K562 (cell line): ENCODE data around the gene TRAPPC5. TPM values are rescaled to one million over a fixed set of nuclear protein-coding genes. Genes with fewer than 3 reads are reported as not detected.

Experiments used
- ATAC-seq: fragments of 200-7000 bp; cut with Tn5 transposase; 3 replicates; pipeline ENCODE4 v1.9.1; 2020; ENCODE audit warnings: moderate library complexity
- BruUV-seq: library from RNA; stranded (reverse); fragments of 400-500 nt; replicated peaks from 2 replicates; lab custom pipeline; 2021; lab: Mats Ljungman, UMichigan
- CTCF ChIA-PET: fragments of 300-600 bp; formaldehyde crosslinking; extraction: SDS; loops from one replicate; lab custom pipeline; 2021; ENCODE audit warnings: low intra/inter-chr PET ratio; lab: Yijun Ruan, JAX
- POLR2A ChIA-PET: fragments of 300-600, 350-650 bp; sonication (Branson Sonifier 250); formaldehyde crosslinking; extraction: SDS; loops from one replicate; lab custom pipeline; 2021; ENCODE audit warnings: antibody characterized with exemption, inconsistent platforms; lab: Yijun Ruan, JAX
- DNase-seq, 4 experiments: peaks; one replicate each; pipeline versions ENCODE4 v3.0.0 to v3.0.0-alpha.2; 2011 to 2018; ENCODE audit warnings: low spot score in 3 of 4, mixed read lengths in 3 of 4; ENCODE audit errors: extremely low read depth in 1 of 4
- FAIRE-seq: peaks from 2 replicates; lab custom pipeline; 2011; peaks lifted over from hg19 to GRCh38; lab: Jason Lieb, UNC
- H2AFZ ChIP-seq: 2 replicates; pipeline ENCODE4 v1.6.0; 2011; ENCODE audit warnings: low read depth, low read length, control low read depth, inconsistent platforms
- H3K27ac ChIP-seq: fragments of 200-600 bp; 3 replicates; pipeline ENCODE4 v1.8.0; 2011; ENCODE audit warnings: low read depth, mild to moderate bottlenecking, control low read depth, inconsistent platforms, low read length, moderate library complexity, mixed read lengths; ENCODE audit errors: extremely low read depth
- H3K27me3 ChIP-seq, 2 experiments: fragments of 300-600 bp in 1 of 2; 2 replicates in 1 of 2; 3 replicates in 1 of 2; pipeline versions ENCODE4 v1.6.0 to v1.8.0; 2011; ENCODE audit warnings: inconsistent platforms in 2 of 2, low read length in 2 of 2, mild to moderate bottlenecking in 1 of 2, mixed read lengths in 1 of 2, moderate library complexity in 1 of 2; ENCODE audit not compliant: control insufficient read depth in 2 of 2, insufficient read depth in 2 of 2
- H3K36me3 ChIP-seq: fragments of 300-600 bp; 3 replicates; pipeline ENCODE4 v1.8.0; 2011; ENCODE audit warnings: mild to moderate bottlenecking, low read length, inconsistent platforms; ENCODE audit not compliant: control insufficient read depth, insufficient read depth
- H3K4me1 ChIP-seq, 2 experiments: fragments of 200-600 bp in 1 of 2; replicated peaks in 1 of 2; 2 replicates in 1 of 2; 3 replicates in 1 of 2; pipeline versions ENCODE4 v1.5.1 to v1.8.0; 2011; ENCODE audit warnings: inconsistent platforms in 2 of 2, low read length in 2 of 2, mild to moderate bottlenecking in 1 of 2, mixed read lengths in 1 of 2, moderate library complexity in 1 of 2; ENCODE audit not compliant: control insufficient read depth in 2 of 2, insufficient read depth in 2 of 2
- H3K4me2 ChIP-seq: 2 replicates; pipeline ENCODE4 v1.6.1; 2011; ENCODE audit warnings: low read length, control low read depth, inconsistent platforms, mixed read lengths; ENCODE audit not compliant: insufficient read depth
- H3K4me3 ChIP-seq: fragments of 200-600 bp; sonication (generic), shearing (Covaris generic); 2 replicates; pipeline ENCODE4 v1.5.1; 2016; ENCODE audit warnings: control low read depth, inconsistent platforms
- H3K79me2 ChIP-seq: fragments of 200-600 bp; 3 replicates; pipeline ENCODE4 v1.8.0; 2011; ENCODE audit warnings: low read length, inconsistent platforms; ENCODE audit not compliant: control insufficient read depth, insufficient read depth
- H3K9ac ChIP-seq, 2 experiments: 2 replicates each; pipeline versions ENCODE4 v1.6.0 to v1.6.1; 2011; ENCODE audit warnings: low read depth in 2 of 2, low read length in 2 of 2, control low read depth in 1 of 2, inconsistent platforms in 1 of 2, mild to moderate bottlenecking in 1 of 2, mixed read lengths in 1 of 2; ENCODE audit not compliant: insufficient read depth in 1 of 2
- H3K9me1 ChIP-seq: one replicate; pipeline ENCODE4 v1.6.0; 2011; ENCODE audit warnings: inconsistent platforms, mild to moderate bottlenecking, low read length, moderate library complexity; ENCODE audit not compliant: control insufficient read depth, insufficient read depth
- H3K9me3 ChIP-seq: replicated peaks from 2 replicates; pipeline ENCODE4 v1.5.1; 2011; ENCODE audit warnings: low read depth, low read length, inconsistent platforms; ENCODE audit not compliant: control insufficient read depth, insufficient read depth
- H4K20me1 ChIP-seq: replicated peaks from 2 replicates; pipeline ENCODE4 v1.6.1; 2011; ENCODE audit warnings: low read length, inconsistent platforms, mixed read lengths; ENCODE audit not compliant: control insufficient read depth, insufficient read depth
- CREM ChIP-seq: IDR thresholded peaks from 2 replicates; pipeline ENCODE4 v1.6.1; 2014; ENCODE audit warnings: antibody characterized with exemption, low read depth
- HDAC1 ChIP-seq, 2 experiments: fragments of 450-650 bp; IDR thresholded peaks; 2 replicates each; pipeline ENCODE4 v1.6.1; 2016 to 2017; ENCODE audit warnings: inconsistent platforms in 1 of 2, mild to moderate bottlenecking in 1 of 2, moderate library complexity in 1 of 2
- KLF16 ChIP-seq: IDR thresholded peaks from 2 replicates; pipeline ENCODE4 v1.6.1; 2016; ENCODE audit warnings: antibody characterized with exemption
- LCOR ChIP-seq: sonication (generic); formaldehyde crosslinking; IDR thresholded peaks from 2 replicates; pipeline ENCODE4 v1.8.0; 2022; ENCODE audit warnings: mild to moderate bottlenecking, missing genetic modification reagents
- LEF1 ChIP-seq: fragments of 450-650 bp; IDR thresholded peaks from 2 replicates; pipeline ENCODE4 v1.6.1; 2016; ENCODE audit warnings: mild to moderate bottlenecking
- MNT ChIP-seq, 2 experiments: fragments of 450-650 bp; conservative IDR thresholded peaks; 2 replicates each; pipeline ENCODE4 v1.6.1; 2017; ENCODE audit warnings: mild to moderate bottlenecking in 2 of 2, moderate library complexity in 2 of 2
- POLR2A ChIP-seq: fragments of 450-650 bp; conservative IDR thresholded peaks from 2 replicates; pipeline ENCODE4 v1.6.1; 2016
- RAD21 ChIP-seq, 2 experiments: fragments of 250-450 bp in 1 of 2; fragments of 450-650 bp in 1 of 2; sonication (Bioruptor Pico) in 1 of 2; formaldehyde crosslinking in 1 of 2; IDR thresholded peaks in 1 of 2; conservative IDR thresholded peaks in 1 of 2; 2 replicates each; pipeline versions ENCODE4 v1.4.0 to v1.8.0; 2020 to 2022; ENCODE audit warnings: mild to moderate bottlenecking in 2 of 2, moderate library complexity in 1 of 2
- SIX5 ChIP-seq, 2 experiments: IDR thresholded peaks; 2 replicates each; pipeline ENCODE4 v1.6.1; 2011; ENCODE audit warnings: low read length in 2 of 2, borderline replicate concordance in 1 of 2, low read depth in 1 of 2, mild to moderate bottlenecking in 1 of 2, moderate library complexity in 1 of 2; ENCODE audit not compliant: insufficient read depth in 1 of 2
- SMC3 ChIP-seq: conservative IDR thresholded peaks from 2 replicates; pipeline ENCODE4 v1.6.1; 2011; ENCODE audit warnings: low read depth, low read length, improper control_type of control experiment; ENCODE audit not compliant: insufficient read depth
- STAT5B ChIP-seq: fragments of 250-450 bp; sonication (Bioruptor Pico); IDR thresholded peaks from 2 replicates; pipeline ENCODE4 v1.8.0; 2021; ENCODE audit warnings: mild to moderate bottlenecking, inconsistent platforms
- ZFP36 ChIP-seq: fragments of 150-350 bp; IDR thresholded peaks from 2 replicates; pipeline ENCODE4 v1.6.1; 2018; ENCODE audit warnings: low read length, low read depth; ENCODE audit not compliant: partially characterized antibody
- ZKSCAN8 ChIP-seq: fragments of 200-800 bp; sonication (Bioruptor generic); IDR thresholded peaks from 2 replicates; pipeline ENCODE4 v1.6.1; 2016; ENCODE audit warnings: missing genetic modification characterization, missing compliant biosample characterization
- ZNF551 ChIP-seq: fragments of 250-450 bp; sonication (Bioruptor Pico); IDR thresholded peaks from 2 replicates; pipeline ENCODE4 v1.5.0; 2021; ENCODE audit warnings: mild to moderate bottlenecking, moderate library complexity
- ZNF740 ChIP-seq, 3 experiments: fragments of 200-800 bp in 1 of 3; sonication (Bioruptor generic) in 1 of 3; sonication (generic) in 1 of 3; formaldehyde crosslinking in 1 of 3; IDR thresholded peaks; 2 replicates each; pipeline versions ENCODE4 v1.6.1 to v1.8.0; 2016 to 2022; ENCODE audit warnings: mild to moderate bottlenecking in 2 of 3, missing compliant biosample characterization in 2 of 3, missing genetic modification characterization in 2 of 3, missing genetic modification reagents in 1 of 3
- WGBS: fragments of 100-300 bp; shearing (Covaris generic); methylation state at CpG from one replicate; pipeline ENCODE4 v1.1.6; 2016; ENCODE audit warnings: low coverage, mixed read lengths; ENCODE audit not compliant: insufficient coverage; ENCODE audit errors: missing lambda C conversion rate; 5-methylcytosine and 5-hydroxymethylcytosine counted together
- in situ Hi-C: fragments of 300-500 bp; cut with MboI; formaldehyde crosslinking; loops from 4 replicates; pipeline ENCODE4 v1.15.0; 2018; ENCODE audit warnings: inconsistent platforms, mixed read lengths
- intact Hi-C: fragments of 100-400 bp; cut with micrococcal nuclease; formaldehyde crosslinking; loops from 2 replicates; pipeline ENCODE4 v1.14.2; 2022
- polyA plus RNA-seq, 8 experiments: library from polyadenylated mRNA; depleted of rRNA in 4 of 8; stranded (reverse) in 5 of 8; unstranded in 3 of 8; fragments of >200 nt; fragmentation: Nextera tagmentation in 2 of 8; fragmentation: Illumina TruSeq in 1 of 8; extraction: Ambion mirVana in 2 of 8; extraction: Trizol in 1 of 8; gene quantifications; 2 replicates each; pipeline versions ENCODE4 v1.2.1 to v1.2.3, GENCODE V29; 2011 to 2014; ENCODE audit warnings: inconsistent platforms in 1 of 8, missing spikeins in 1 of 8
- total RNA-seq, 7 experiments: library from RNA; depleted of rRNA in 6 of 7; stranded (reverse); fragments of >200 nt in 6 of 7; fragmentation: Illumina TruSeq in 2 of 7; extraction: Trizol in 2 of 7; gene quantifications; 2 replicates each; pipeline versions ENCODE4 v1.2.1 to v1.2.3, GENCODE V29; 2011 to 2021; ENCODE audit warnings: low replicate concordance in 1 of 7
- TF ChIP-seq, protein P1 (sequence below): fragments of 250-450 bp; sonication (Bioruptor Pico); IDR thresholded peaks from 2 replicates; pipeline ENCODE4 v1.4.0; 2020; ENCODE audit warnings: borderline replicate concordance

The TRAPPC5 gene
- total and polyA plus RNA-seq, 9 of the 15 experiments (the other 6 are each of a cell fraction or from before 2014, with no cell fraction given): 2.0 to 76.9 (median 29.3) TPM

DNA sequence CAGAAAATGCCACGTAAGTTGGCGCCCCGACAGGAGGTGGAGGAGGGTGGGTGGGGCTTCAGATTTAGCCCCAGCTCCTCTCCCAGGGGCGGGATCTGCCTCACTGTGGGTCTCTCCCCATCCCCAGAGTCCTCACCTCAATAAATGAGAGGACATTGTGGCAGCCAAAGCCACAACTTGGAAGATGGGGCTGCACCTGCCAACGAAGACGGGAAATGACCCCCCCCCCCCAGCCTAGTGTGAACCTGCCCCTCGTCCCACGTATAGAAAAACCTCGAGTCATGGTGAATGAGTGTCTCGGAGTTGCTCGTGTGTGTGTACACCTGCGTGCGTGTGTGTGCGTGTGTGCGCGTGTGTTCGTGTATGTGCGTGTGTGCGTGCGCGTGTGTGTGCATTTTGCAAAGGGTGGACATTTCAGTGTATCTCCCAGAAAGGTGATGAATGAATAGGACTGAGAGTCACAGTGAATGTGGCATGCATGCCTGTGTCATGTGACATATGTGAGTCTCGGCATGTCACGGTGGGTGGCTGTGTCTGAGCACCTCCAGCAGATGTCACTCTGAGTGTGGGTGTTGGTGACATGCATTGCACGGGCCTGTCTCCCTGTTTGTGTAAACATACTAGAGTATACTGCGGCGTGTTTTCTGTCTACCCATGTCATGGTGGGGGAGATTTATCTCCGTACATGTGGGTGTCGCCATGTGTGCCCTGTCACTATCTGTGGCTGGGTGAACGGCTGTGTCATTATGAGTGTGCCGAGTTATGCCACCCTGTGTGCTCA is 1.5 kb upstream of the TRAPPC5 start:
- Histone ChIP-seq H4K20me1 (no peaks in the 10 kb centered on the region), H3K36me3 (peaks cover 10% of the 10 kb centered on the region; the same call in 2 of the 3 replicates), H3K27me3 (0 out of 5 replicates have a peak, but pooled peaks cover 0 to 8% of the 10 kb centered on the region in 2 experiments), H3K4me1 (peaks cover 10 to 26% of the 10 kb centered on the region in 2 experiments; a peak in 4 of 5 replicates), H3K27ac (no peak overlapping the region), H3K4me3 (no peak overlapping the region), H3K79me2 (peaks cover 15% of the 10 kb centered on the region; the same call in 2 of the 3 replicates), H2AFZ (peak overlapping the region; percentile 22; the same call in 1 of the 2 replicates), H3K4me2 (peak overlapping the region; percentile 57; the same call in 1 of the 2 replicates), H3K9me3 (no peaks in the 10 kb centered on the region), H3K9ac (no peak overlapping the region), H3K9me1 (peaks cover 3% of the 10 kb centered on the region)
- CTCF ChIA-PET: interaction anchor here (1.3 to 2.6 kb wide), 3 partner anchors 27 to 120 kb away, joined by 6 to 28 read pairs (median 6); no protein-coding TSS in a partner anchor
- intact Hi-C loops (no loop called here), in situ Hi-C loops (loop anchor here (5.0 kb wide), 1 partner anchor 92 kb away; no protein-coding TSS in a partner anchor)
- BruUV-seq: no TSS peak
- peak; percentile 12; the same call in 1 of the 3 replicates for ATAC-seq
- POLR2A ChIA-PET: no interaction called here
- peak; percentile 71 for FAIRE-seq
- DNase-seq: peak in 3 of 4 experiments; percentile 26 to 40 (median 34)
- WGBS: 26% methylated on average over 29 of the region's 30 CpGs
- TF ChIP-seq KLF16 (no peak), STAT5B (CRISPR knock-in tag) (no peak), ZNF740 (CRISPR knock-in tag; IDR thresholded peaks at IDR 0.05) (peak; percentile 74), ZNF740 (tag; IDR thresholded peaks at IDR 0.05) (no peak), HDAC1 (IDR thresholded peaks at IDR 0.05) (0 out of 4 replicates have a peak, but pooled peaks of 1 of the 2 experiments have one; percentile 44), ZNF551 (CRISPR knock-in tag) (no peak), LEF1 (no peak), SIX5 (IDR thresholded peaks at IDR 0.05; ENCODE audit: borderline replicate concordance in 1 of 2, insufficient read depth in 1 of 2, low read depth in 1 of 2, low read length in 2 of 2) (no peak), SMC3 (0 out of 2 replicates have a peak, but pooled peaks have one; percentile 27), CREM (0 out of 2 replicates have a peak, but pooled peaks have one; percentile 6), ZKSCAN8 (CRISPR knock-in tag) (no peak), LCOR (CRISPR knock-in tag) (no peak), RAD21 (CRISPR knock-in tag; conservative IDR thresholded peaks at IDR 0.05 in 1 of 2, IDR thresholded peaks at IDR 0.05 in 1 of 2) (peak in 1 of 2 experiments; percentile 51; a peak in 3 of 4 replicates), POLR2A (no peak), ZFP36 (no peak), MNT (conservative IDR thresholded peaks at IDR 0.05) (peak in 1 of 2 experiments; percentile 25; a peak in 1 of 4 replicates)
- TF ChIP-seq, protein P1, sequence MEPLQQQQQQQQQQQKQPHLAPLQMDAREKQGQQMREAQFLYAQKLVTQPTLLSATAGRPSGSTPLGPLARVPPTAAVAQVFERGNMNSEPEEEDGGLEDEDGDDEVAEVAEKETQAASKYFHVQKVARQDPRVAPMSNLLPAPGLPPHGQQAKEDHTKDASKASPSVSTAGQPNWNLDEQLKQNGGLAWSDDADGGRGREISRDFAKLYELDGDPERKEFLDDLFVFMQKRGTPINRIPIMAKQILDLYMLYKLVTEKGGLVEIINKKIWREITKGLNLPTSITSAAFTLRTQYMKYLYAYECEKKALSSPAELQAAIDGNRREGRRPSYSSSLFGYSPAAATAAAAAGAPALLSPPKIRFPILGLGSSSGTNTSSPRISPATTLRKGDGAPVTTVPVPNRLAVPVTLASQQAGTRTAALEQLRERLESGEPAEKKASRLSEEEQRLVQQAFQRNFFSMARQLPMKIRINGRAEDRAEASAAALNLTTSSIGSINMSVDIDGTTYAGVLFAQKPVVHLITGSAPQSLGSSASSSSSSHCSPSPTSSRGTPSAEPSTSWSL (CRISPR knock-in tag): no peak
